ENCODE data around the gene ASTL. TPM values are rescaled to one million over a fixed set of nuclear protein-coding genes. Genes with fewer than 3 reads are reported as not detected.

Gene ASTL
- total and polyA plus RNA-seq, 2 donors (not counting 3 experiments of a cell fraction or from before 2014, with no cell fraction given): not detected

- no TSS peak for BruUV-seq (replicated peaks)
- Histone ChIP-seq H3K9me3 (replicated peaks; ENCODE audit: control insufficient read depth, insufficient read depth, low read length) (no peaks in the 10 kb centered on the region), H3K4me1 (ENCODE audit: control insufficient read depth, extremely low read depth, insufficient read depth, low read length) (no peaks in the 10 kb centered on the region), H3K36me3 (ENCODE audit: control insufficient read depth in 2 of 2, extremely low read depth in 1 of 2, insufficient read depth in 2 of 2, low read length in 2 of 2) (no peaks in the 10 kb centered on the region), H3K4me2 (ENCODE audit: insufficient read depth, low read length) (no peak overlapping the region), H4K20me1 (replicated peaks; ENCODE audit: control insufficient read depth, extremely low read depth, insufficient read depth, low read length) (no peaks in the 10 kb centered on the region), H3K4me3 (replicated peaks in 1 of 3; ENCODE audit: insufficient read depth in 1 of 3, low read depth in 1 of 3, low read length in 3 of 3) (no peak overlapping the region), H3K9me1 (replicated peaks; ENCODE audit: control insufficient read depth, extremely low read depth, insufficient read depth, low read length) (no peaks in the 10 kb centered on the region), H3K79me2 (ENCODE audit: control insufficient read depth, insufficient read depth, low read length) (no peaks in the 10 kb centered on the region), H3K9ac (replicated peaks; ENCODE audit: extremely low read depth, insufficient read depth, low read length) (no peak overlapping the region), H3K27ac (ENCODE audit: insufficient read depth, low read depth, low read length) (no peak overlapping the region), H2AFZ (ENCODE audit: low read depth, low read length) (no peak overlapping the region), H3K27me3 (ENCODE audit: control insufficient read depth in 2 of 2, insufficient read depth in 2 of 2, low read length in 2 of 2) (peaks cover 0 to 3% of the 10 kb centered on the region in 2 experiments)
- TF ChIP-seq MAX (IDR thresholded peaks at IDR 0.05; ENCODE audit: insufficient read depth, insufficient read length) (no peak), GATA2 (IDR thresholded peaks at IDR 0.05; ENCODE audit: insufficient read depth, insufficient read length, low read depth, low read length) (no peak), FOS (IDR thresholded peaks at IDR 0.05; ENCODE audit: borderline replicate concordance, insufficient read depth, low read length) (no peak)
- dilution Hi-C loops (cut with MboI; ENCODE audit: extremely low pct_ligation_motif_present, low sequenced_read_pairs): no loop called here
- intact Hi-C loops (cut with micrococcal nuclease): no loop called here
- FAIRE-seq (no peak), DNase-seq (ENCODE audit: low read depth, low spot score) (no peak)
- POLR2A ChIA-PET: no interaction called here
- CTCF ChIA-PET: interaction anchor here (1.2 to 2.7 kb wide), 4 partner anchors 8 to 86 kb away, joined by 3 to 18 read pairs (median 3); partner anchors contain the start of gene ADRA2B
Observed at GRCh38 chr2:96108541-96109360, 29.6 kb downstream of the ASTL start.

GRCh38 chr2:96108151-96108540 lies 30.2 kb downstream of the ASTL start:
- H3K4me2 ChIP-seq (ENCODE audit: insufficient read depth, low read length): no peak overlapping the region
- H3K36me3 ChIP-seq (ENCODE audit: control insufficient read depth in 2 of 2, extremely low read depth in 1 of 2, insufficient read depth in 2 of 2, low read length in 2 of 2): no peaks in the 10 kb centered on the region
- H3K9ac ChIP-seq (replicated peaks; ENCODE audit: extremely low read depth, insufficient read depth, low read length): no peak overlapping the region
- H3K9me3 ChIP-seq (replicated peaks; ENCODE audit: control insufficient read depth, insufficient read depth, low read length): no peaks in the 10 kb centered on the region
- H3K27ac ChIP-seq (ENCODE audit: insufficient read depth, low read depth, low read length): no peak overlapping the region
- no TSS peak for BruUV-seq (replicated peaks)
- no peaks in the 10 kb centered on the region for H3K79me2 ChIP-seq (ENCODE audit: control insufficient read depth, insufficient read depth, low read length)
- ChIA-PET CTCF (interaction anchor here (1.2 to 2.7 kb wide), 3 partner anchors 9 to 66 kb away, joined by 3 to 18 read pairs (median 3); partner anchors contain the start of gene ADRA2B), POLR2A (no interaction called here)
- H3K4me1 ChIP-seq (ENCODE audit: control insufficient read depth, extremely low read depth, insufficient read depth, low read length): no peaks in the 10 kb centered on the region
- DNase-seq (ENCODE audit: low read depth, low spot score): no peak
- no peak for FAIRE-seq
- no peak overlapping the region for H3K4me3 ChIP-seq (replicated peaks in 1 of 3; ENCODE audit: insufficient read depth in 1 of 3, low read depth in 1 of 3, low read length in 3 of 3)
- dilution Hi-C loops (cut with MboI; ENCODE audit: extremely low pct_ligation_motif_present, low sequenced_read_pairs): no loop called here
- H4K20me1 ChIP-seq (replicated peaks; ENCODE audit: control insufficient read depth, extremely low read depth, insufficient read depth, low read length): no peaks in the 10 kb centered on the region
- TF ChIP-seq CTCF (IDR thresholded peaks at IDR 0.05; ENCODE audit: extremely low read depth in 1 of 2, insufficient read depth in 1 of 2, low read depth in 1 of 2, low read length in 2 of 2): no peak
- TF ChIP-seq GATA2 (IDR thresholded peaks at IDR 0.05; ENCODE audit: insufficient read depth, insufficient read length, low read depth, low read length): no peak
- TF ChIP-seq POLR2AphosphoS5 (IDR thresholded peaks at IDR 0.05; ENCODE audit: insufficient read depth, low read depth, low read length): no peak
- no peak for TF ChIP-seq EZH2 (IDR thresholded peaks at IDR 0.05; ENCODE audit: borderline replicate concordance, low read depth, low read length, severe bottlenecking)
- no peak for TF ChIP-seq JUN (IDR thresholded peaks at IDR 0.05; ENCODE audit: borderline replicate concordance, insufficient read depth, insufficient read length, low read depth)
- no peak for TF ChIP-seq POLR2A (IDR thresholded peaks at IDR 0.05; ENCODE audit: low read depth, low read length)
- TF ChIP-seq MYC (IDR thresholded peaks at IDR 0.05; ENCODE audit: low read depth, low read length): no peak
- TF ChIP-seq FOS (IDR thresholded peaks at IDR 0.05; ENCODE audit: borderline replicate concordance, insufficient read depth, low read length): no peak
- no peak for TF ChIP-seq MAX (IDR thresholded peaks at IDR 0.05; ENCODE audit: insufficient read depth, insufficient read length)
- no peak overlapping the region for H2AFZ ChIP-seq (ENCODE audit: low read depth, low read length)
- no peaks in the 10 kb centered on the region for H3K9me1 ChIP-seq (replicated peaks; ENCODE audit: control insufficient read depth, extremely low read depth, insufficient read depth, low read length)
- intact Hi-C loops (cut with micrococcal nuclease): no loop called here
- peaks cover 0 to 3% of the 10 kb centered on the region in 2 experiments for H3K27me3 ChIP-seq (ENCODE audit: control insufficient read depth in 2 of 2, insufficient read depth in 2 of 2, low read length in 2 of 2)

Measured in endothelial cell of umbilical vein (primary cell).